Activated naive CD8-positive, alpha-beta T cell treated with anti-CD3 and anti-CD28 coated beads, Interleukin-2, amount 10 ng/mL, durations not matched to agents 7 days and 5 days (primary cell): Measurements from ENCODE around the gene BLCAP. TPM values are rescaled to one million over a fixed set of nuclear protein-coding genes. Genes with fewer than 3 reads are reported as not detected.

Experiments used
- total RNA-seq, 2 experiments: library from RNA; stranded (reverse); gene quantifications; one replicate each; pipeline ENCODE4 v1.2.3, GENCODE V29; 2021

BLCAP gene
- total RNA-seq, 2 experiments from 2014 or later: 51.0 to 54.6 TPM

Other genes with a start within 250 kb of the BLCAP start
- 10 to 100 TPM; 12.0 to 13.4 TPM for gene MANBAL, start 238.2 kb downstream of the BLCAP start, total RNA-seq
- gene SRC, start 181.7 kb downstream of the BLCAP start, total RNA-seq: 1 to 10 TPM; 4.5 to 5.6 TPM
- under 1 TPM in 1 of 2 experiments, not detected in 1; 0.58 TPM for gene NNAT, start 6.6 kb downstream of the BLCAP start, total RNA-seq
- 10 to 100 TPM; 62.3 to 66.7 TPM for gene CTNNBL1, start 166.2 kb upstream of the BLCAP start, total RNA-seq